Skeletal muscle tissue (tissue), 4 donors: ENCODE results near the gene WDR90. TPM values are rescaled to one million over a fixed set of nuclear protein-coding genes. Genes with fewer than 3 reads are reported as not detected.
A peak's percentile ranks its signal among the peaks of the same experiment; 100 is the strongest.

Source experiments
- H3K27ac ChIP-seq: one replicate; pipeline ENCODE4 v1.7.0; 2013; ENCODE audit warnings: mild to moderate bottlenecking, low read depth, low read length, inconsistent platforms
- H3K27me3 ChIP-seq, 3 donors: one replicate each; pipeline ENCODE4 v1.7.0; 2013; ENCODE audit warnings: low read length in 3 of 3; ENCODE audit not compliant: control insufficient read depth in 3 of 3, insufficient read depth in 3 of 3
- H3K36me3 ChIP-seq, 3 donors: one replicate each; pipeline ENCODE4 v1.7.0; 2013; ENCODE audit warnings: low read length in 3 of 3; ENCODE audit not compliant: control insufficient read depth in 3 of 3, insufficient read depth in 3 of 3
- H3K4me1 ChIP-seq, 3 donors: one replicate each; pipeline ENCODE4 v1.7.0; 2013; ENCODE audit warnings: low read length in 3 of 3, mild to moderate bottlenecking in 3 of 3; ENCODE audit not compliant: control insufficient read depth in 3 of 3, insufficient read depth in 3 of 3
- H3K4me3 ChIP-seq, 3 donors: one replicate each; pipeline ENCODE4 v1.7.0; 2013; ENCODE audit warnings: low read length in 3 of 3
- H3K9ac ChIP-seq, 3 donors: one replicate each; pipeline ENCODE4 v1.7.0; 2013; ENCODE audit warnings: low read length in 3 of 3, mild to moderate bottlenecking in 3 of 3, moderate library complexity in 2 of 3, low read depth in 1 of 3
- H3K9me3 ChIP-seq, 3 donors: one replicate each; pipeline ENCODE4 v1.7.0; 2013; ENCODE audit warnings: low read length in 3 of 3; ENCODE audit not compliant: control insufficient read depth in 3 of 3
- total RNA-seq: library from RNA; depleted of rRNA; stranded (reverse); fragments of >200 nt; gene quantifications from one replicate; pipeline ENCODE4 v1.2.3, GENCODE V29; 2014
- donor health status: Osteomylitis.

Gene WDR90
- total RNA-seq, 1 donor from 2014 or later, result 6.3 TPM

DNA sequence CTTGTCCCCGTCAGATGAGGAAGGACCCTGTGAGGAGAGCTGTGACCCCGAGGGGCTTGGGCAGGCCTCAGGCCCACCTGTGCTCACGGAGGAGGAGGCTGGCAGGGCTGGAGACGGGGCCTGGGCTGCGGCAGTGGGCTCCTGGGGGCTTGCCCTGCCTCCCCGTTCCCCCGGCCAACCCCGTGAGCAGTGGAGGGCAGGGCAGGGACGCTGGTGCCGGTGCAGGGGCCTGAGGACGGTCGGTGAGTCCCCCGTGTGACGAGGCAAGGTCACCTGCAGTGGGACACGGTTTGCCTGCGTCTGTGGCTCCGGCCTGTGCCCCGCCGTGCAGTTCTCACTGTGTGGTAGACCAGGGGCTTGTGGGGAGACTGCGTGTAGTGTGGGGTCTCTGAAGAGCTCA is 10.5 kb downstream of the WDR90 start:
- Histone ChIP-seq H3K36me3 (peaks cover 0 to 3% (median 0%) of the 10 kb centered on the region in 3 donors), H3K27ac (no peak overlapping the region), H3K9ac (no peak overlapping the region), H3K4me3 (no peak overlapping the region), H3K4me1 (peaks cover 11 to 15% (median 11%) of the 10 kb centered on the region in 3 donors), H3K27me3 (no peaks in the 10 kb centered on the region), H3K9me3 (no peaks in the 10 kb centered on the region)

DNA sequence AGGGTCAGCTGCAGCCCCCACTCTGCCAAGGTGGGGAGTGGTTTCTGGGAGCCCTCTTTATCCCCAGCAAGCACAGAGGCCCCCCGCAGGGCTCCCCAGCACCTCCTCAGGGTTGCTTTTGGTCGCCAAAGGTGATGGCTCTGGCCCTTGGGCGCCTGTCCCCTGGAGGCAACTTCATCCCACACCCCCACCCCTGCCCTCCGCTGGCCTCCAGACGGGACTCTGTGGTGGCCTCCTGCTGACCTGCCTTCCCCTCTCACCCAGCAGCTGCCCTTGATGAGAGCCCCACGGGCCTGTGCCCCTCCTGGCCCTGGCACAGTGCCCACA is 10.9 kb downstream of the WDR90 start:
- Histone ChIP-seq H3K4me1 (peaks cover 11 to 15% (median 11%) of the 10 kb centered on the region in 3 donors), H3K27me3 (no peaks in the 10 kb centered on the region), H3K9me3 (no peaks in the 10 kb centered on the region), H3K9ac (peak overlapping the region in 1 of 3 donors; percentile 45), H3K4me3 (no peak overlapping the region), H3K36me3 (peaks cover 0 to 3% (median 0%) of the 10 kb centered on the region in 3 donors), H3K27ac (no peak overlapping the region)

GRCh38 chr16:660459-661183 is 11.5 kb downstream of the WDR90 start:
- Histone ChIP-seq H3K9me3 (no peaks in the 10 kb centered on the region), H3K27ac (no peak overlapping the region), H3K4me3 (peak overlapping the region; percentile 48 to 61 (median 52)), H3K9ac (peak overlapping the region in 2 of 3 donors; percentile 57 to 64), H3K4me1 (peaks cover 11 to 15% (median 11%) of the 10 kb centered on the region in 3 donors), H3K36me3 (peaks cover 0 to 3% (median 0%) of the 10 kb centered on the region in 3 donors), H3K27me3 (no peaks in the 10 kb centered on the region)

- Histone ChIP-seq H3K36me3 (peaks cover 0 to 3% (median 0%) of the 10 kb centered on the region in 3 donors), H3K27ac (no peak overlapping the region), H3K4me1 (peaks cover 11 to 15% (median 11%) of the 10 kb centered on the region in 3 donors), H3K9me3 (no peaks in the 10 kb centered on the region), H3K4me3 (peak overlapping the region; percentile 29 to 61 (median 48)), H3K9ac (peak overlapping the region in 2 of 3 donors; percentile 57 to 64), H3K27me3 (no peaks in the 10 kb centered on the region)
Measured at GRCh38 chr16:661184-661821, 12.1 kb downstream of the WDR90 start.

DNA sequence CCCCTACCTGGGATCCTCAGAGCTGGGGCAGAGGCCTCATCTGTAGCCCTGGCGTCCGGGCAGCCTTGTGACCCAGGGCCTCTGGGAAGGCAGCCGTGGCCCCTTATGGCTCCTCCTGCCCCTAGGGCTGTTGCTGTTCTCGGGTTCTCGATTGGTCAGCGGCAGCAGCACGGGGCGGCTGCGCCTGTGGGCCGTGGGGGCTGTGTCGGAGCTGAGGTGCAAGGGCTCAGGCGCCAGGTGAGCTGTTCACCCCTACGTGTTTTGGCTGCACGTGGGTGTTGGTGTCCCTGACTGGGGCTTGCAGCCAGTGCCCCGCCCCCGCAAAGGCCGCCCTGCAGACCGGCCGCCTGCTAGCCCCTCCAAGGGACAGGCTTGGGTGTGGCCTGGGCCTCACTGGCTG is 12.9 kb downstream of the WDR90 start:
- Histone ChIP-seq H3K4me1 (peaks cover 11 to 16% (median 12%) of the 10 kb centered on the region in 3 donors), H3K27ac (no peak overlapping the region), H3K9ac (no peak overlapping the region), H3K4me3 (no peak overlapping the region), H3K27me3 (no peaks in the 10 kb centered on the region), H3K9me3 (no peaks in the 10 kb centered on the region), H3K36me3 (peaks cover 0 to 3% (median 0%) of the 10 kb centered on the region in 3 donors)

DNA sequence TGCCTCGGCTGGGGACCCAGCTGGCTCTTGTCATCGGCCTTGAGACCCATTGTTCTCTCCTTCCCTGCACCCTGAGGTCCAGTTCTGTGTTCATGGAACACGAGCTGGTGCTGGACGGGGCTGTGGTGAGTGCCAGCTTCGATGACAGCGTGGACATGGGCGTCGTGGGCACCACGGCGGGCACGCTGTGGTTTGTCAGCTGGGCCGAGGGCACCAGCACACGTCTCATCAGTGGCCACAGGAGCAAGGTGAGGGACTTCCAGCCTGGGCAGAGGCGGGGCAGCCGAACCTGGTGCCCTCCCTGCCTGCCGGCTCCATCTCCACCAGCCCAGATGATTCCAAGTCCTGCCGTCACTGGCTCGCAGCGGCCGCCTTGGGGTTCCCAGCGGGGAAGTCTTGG is 13.4 kb downstream of the WDR90 start:
- no peak overlapping the region for H3K9ac ChIP-seq
- no peaks in the 10 kb centered on the region for H3K27me3 ChIP-seq

DNA sequence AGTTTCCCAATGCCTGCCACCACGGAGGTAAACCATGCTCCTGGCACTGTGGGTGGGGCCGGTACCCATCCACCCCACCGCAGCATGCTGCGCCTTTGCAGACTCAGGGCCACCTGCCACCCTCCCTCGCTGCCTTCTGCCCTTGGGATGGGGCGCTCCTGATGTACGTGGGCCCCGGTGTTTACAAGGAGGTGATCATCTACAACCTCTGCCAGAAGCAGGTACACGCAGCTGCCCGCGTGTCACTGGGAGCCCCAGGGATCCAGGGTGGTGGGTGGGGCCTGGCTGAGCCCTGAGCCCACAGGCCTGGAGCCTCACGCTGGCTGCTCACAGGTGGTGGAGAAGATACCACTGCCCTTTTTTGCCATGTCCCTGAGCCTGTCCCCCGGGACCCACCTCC is 17.4 kb downstream of the WDR90 start:
- no peaks in the 10 kb centered on the region for H3K27me3 ChIP-seq
- no peak overlapping the region for H3K4me3 ChIP-seq
- H3K36me3 ChIP-seq, result peaks cover 14 to 25% (median 16%) of the 10 kb centered on the region in 3 donors
- no peaks in the 10 kb centered on the region for H3K9me3 ChIP-seq
- H3K4me1 ChIP-seq, result peaks cover 16 to 21% (median 17%) of the 10 kb centered on the region in 3 donors
- no peak overlapping the region for H3K9ac ChIP-seq
- H3K27ac ChIP-seq, result no peak overlapping the region

More for the DNA sequence above, 13.4 kb downstream of the WDR90 start:
- H3K4me3 ChIP-seq, result no peak overlapping the region
- H3K27ac ChIP-seq, result no peak overlapping the region
- peaks cover 16 to 21% (median 17%) of the 10 kb centered on the region in 3 donors for H3K4me1 ChIP-seq
- H3K9me3 ChIP-seq, result no peaks in the 10 kb centered on the region
- peaks cover 0 to 3% (median 0%) of the 10 kb centered on the region in 3 donors for H3K36me3 ChIP-seq

DNA sequence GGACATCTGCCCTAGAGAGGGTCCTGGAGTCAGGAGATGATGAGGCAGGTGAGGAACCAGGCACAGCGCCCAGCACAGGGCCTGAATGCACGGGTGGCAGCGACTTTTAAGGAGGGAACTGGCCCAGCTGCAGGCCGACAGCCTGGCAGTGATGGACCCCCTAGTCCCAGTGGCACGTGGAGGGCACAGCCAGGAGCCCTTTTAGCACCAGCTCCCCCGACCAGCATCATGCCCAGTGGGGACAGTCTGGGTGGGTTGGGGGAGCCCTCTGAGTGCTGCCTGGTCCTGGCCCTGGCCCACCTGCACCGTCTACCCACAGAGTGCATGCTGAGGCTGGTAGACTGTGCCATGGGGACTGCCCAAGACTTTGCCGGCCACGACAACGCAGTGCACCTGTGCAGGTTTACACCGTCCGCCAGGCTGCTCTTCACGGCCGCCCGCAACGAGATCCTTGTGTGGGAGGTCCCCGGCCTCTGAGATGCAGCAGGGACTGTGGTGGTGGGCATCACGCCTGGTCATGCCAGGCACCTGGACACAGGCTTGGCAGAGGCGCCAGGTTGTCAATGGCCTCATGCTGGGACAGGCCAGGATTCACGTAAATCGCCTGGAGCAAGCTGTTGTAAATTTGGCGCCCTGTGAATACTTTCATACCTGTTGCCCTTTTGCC is 18.1 kb downstream of the WDR90 start:
- Histone ChIP-seq H3K4me3 (peak overlapping the region; percentile 50 to 81 (median 51)), H3K4me1 (peaks cover 16 to 20% (median 17%) of the 10 kb centered on the region in 3 donors), H3K9ac (peak overlapping the region; percentile 72 to 88 (median 83)), H3K27ac (peak overlapping the region; percentile 69), H3K36me3 (peaks cover 20 to 31% (median 21%) of the 10 kb centered on the region in 3 donors), H3K9me3 (no peaks in the 10 kb centered on the region), H3K27me3 (no peaks in the 10 kb centered on the region)

GRCh38 chr16:667780-668518 is 18.8 kb downstream of the WDR90 start, which contains the start of gene RHOT2:
RHOT2 (plus strand) TSS chr16:668132; CDS start chr16:668200, 68 bp downstream.
- peak within 1 kb of the TSS; percentile 81 to 90 (median 88) for H3K9ac ChIP-seq
- H3K36me3 ChIP-seq, result peaks cover 27 to 38% (median 28%) of the 10 kb centered on the region in 3 donors
- H3K27me3 ChIP-seq, result no peaks in the 10 kb centered on the region
- peaks cover 16 to 20% (median 17%) of the 10 kb centered on the region in 3 donors for H3K4me1 ChIP-seq
- peak within 1 kb of the TSS; percentile 68 to 83 (median 81) for H3K4me3 ChIP-seq
- peak within 1 kb of the TSS; percentile 69 for H3K27ac ChIP-seq
- H3K9me3 ChIP-seq, result no peaks in the 10 kb centered on the region
